Mesenteric fat pad (tissue), 1 donor: Measurements from ENCODE around the gene APOBEC3G. TPM values are rescaled to one million over a fixed set of nuclear protein-coding genes. Genes with fewer than 3 reads are reported as not detected.
"Not testable (repeated sequence)": the region's sequence is repeated elsewhere in the genome, so short reads cannot be mapped to it uniquely, and the experiment has no call there.

Experiments
- DNase-seq: peaks from one replicate; pipeline ENCODE4 v3.0.0-alpha.2; 2020; ENCODE audit warnings: low spot score
- total RNA-seq: library from RNA; stranded (reverse); fragmentation: NEBNext Ultra II Directional; extraction: Animal tissue kit (Norgen Biotek cat#: 25700); gene quantifications from one replicate; pipeline ENCODE4 v1.2.1, GENCODE V29; 2021
- donor health status: DM: yes; HTN: yes; CAD: no.

The APOBEC3G gene
- total RNA-seq, 1 donor from 2014 or later = 6.4 TPM

GRCh38 chr22:39066442-39067276, 10.4 kb upstream of the APOBEC3G start:
- DNase-seq = not testable (repeated sequence)

DNA sequence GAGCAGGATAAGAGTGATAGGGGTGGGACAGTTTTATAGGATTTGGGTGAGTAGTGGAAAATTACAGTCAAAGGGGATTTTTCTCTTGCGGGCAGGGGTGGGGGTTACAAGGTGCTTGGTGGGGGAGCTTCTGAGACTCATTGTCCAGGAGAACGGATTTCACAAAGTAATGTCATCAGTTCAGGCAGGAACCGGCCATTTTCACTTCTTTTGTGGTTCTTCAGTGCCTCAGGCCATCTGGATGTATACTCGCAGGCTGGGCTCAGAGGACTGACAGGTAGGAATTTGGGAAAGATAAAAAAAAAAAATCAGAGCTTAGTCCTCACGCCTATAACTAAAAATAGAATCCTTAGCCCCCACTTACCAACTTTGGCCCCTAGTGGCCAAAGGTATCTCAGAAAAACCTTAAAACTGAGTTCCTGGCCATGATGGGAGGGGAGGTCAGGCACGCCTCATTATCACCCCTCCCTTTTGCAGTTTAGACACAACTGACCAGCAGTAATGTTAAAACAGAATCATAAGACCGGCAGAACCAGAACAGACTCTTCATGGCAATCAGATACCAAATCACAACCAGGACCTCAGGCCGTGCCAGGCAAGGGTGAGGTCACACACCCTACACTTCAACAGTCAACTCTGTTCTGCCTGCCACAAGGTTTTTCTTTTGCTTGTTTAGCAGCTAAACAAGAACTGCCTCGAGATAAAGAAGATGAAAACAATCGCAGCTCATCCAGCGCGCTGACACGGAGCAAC, 8.9 kb upstream of the APOBEC3G start:
- DNase-seq = no peak

DNA sequence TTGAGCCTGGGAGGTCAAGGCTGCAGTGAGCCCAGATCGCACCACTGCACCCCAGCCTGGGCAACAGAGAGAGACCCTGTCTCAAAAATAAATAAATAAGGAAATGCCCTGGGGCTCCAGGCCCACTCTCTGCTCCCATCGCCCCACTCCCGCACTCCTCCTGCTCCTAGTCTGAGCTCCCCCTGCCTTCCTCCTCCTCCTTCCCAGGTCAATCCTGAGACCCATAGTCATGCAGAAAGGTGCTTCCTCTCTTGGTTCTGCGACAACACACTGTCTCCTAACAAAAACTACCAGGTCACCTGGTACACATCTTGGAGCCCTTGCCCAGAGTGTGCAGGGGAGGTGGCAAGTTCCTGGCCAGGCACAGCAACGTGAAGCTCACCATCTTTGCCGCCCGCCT, 6.9 kb upstream of the APOBEC3G start:
- DNase-seq = no peak

GRCh38 chr22:39072581-39072981, 4.5 kb upstream of the APOBEC3G start:
- not testable (repeated sequence) for DNase-seq

DNA sequence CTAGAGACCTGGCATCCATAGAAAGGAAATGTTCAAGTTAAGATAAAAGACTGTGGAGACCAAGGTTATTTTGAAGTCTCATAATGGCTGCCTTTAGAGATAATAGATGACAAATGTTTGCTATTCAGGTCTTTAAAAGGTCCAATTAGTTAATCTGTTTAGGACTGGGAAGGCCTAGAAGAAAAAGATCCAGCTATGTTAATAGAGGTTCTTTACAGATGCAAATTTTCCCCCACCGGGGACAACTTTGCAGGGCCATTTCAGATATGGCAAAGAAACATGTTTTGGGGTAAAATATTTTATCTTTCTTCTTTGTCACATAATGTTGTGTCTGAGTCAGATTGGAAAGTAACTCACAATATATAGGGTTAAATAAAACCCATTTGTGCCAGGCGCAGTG, 3.1 kb upstream of the APOBEC3G start:
- no peak for DNase-seq

DNA sequence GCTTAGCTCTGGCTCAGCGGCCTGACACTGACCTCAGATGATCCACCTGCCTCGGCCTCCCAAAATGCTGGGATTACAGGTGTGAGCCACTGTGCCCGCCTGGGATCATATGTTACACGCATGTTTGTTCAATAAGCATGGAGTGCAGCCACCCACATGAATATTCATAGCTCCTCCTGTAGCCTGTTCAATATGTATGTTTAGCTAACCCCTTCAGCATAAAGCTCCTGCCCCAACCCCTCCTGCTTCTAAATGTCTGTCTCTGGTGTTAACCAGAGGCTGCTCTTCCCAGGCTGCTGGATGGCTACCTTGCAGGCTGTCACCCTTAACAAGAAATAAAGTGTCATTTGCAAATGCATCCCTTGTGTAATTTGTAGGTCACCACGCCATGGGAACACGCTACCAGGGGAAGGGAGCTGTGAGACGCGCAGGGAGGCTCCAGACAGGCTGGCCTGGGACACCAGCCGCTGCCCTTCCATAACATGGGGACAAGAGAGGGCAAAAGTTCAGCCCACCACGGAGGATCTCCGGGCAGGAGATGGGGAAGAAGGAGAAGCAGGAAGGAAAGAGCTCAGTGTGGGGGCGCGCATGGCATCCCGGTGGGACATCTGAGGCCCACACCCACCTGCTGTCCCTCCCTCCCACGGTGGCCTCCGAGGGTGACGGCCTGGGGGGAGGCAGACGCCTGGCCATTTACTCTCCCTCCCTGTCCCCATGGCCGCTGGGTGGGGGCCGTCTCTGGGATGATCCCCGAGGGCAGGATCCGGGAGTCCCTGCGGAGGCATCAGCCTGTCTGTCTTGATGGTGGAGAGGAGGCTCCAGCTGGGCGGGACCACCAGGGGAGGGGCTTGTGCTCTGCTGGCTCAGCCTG, 685 bp upstream of the APOBEC3G start:
- DNase-seq = not testable (repeated sequence)

DNA sequence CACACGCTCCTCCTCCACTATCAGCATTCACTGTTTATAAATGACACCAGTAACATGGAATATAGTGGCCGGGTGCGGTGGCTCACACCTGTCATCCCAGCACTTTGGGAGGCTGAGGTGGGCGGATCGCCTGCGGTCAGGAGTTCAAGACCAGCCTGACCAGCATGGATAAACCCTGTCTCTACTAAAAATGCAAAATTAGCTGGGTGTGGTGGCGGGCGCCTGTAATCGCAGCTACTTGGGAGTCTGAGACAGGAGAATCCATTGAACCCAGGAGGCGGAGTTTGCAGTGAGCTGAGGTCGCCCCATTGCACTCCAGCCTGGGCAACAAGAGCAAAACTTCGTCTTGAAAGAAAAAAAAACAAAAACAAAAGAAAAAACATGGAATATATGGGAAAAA, 837 bp downstream of the APOBEC3G start:
- not testable (repeated sequence) for DNase-seq

DNA sequence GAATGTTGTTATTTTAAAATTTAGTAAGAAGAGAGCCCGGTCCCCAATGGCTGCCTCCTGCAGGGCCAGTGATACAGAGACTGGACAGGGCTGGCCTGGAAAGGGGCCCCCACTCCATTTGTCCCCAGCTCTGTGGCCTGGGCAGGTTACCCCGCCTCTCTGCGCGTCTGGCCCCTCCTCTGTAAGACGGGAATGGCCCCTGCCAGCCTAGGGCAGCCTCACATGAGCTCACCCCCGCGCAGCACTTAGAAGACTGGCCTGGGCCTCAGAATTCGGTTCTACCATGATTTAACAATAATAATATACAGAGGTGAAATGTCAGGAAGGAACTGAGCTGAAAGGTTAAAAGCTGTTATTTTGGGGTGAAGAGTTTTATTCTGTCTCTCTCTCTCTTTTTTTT, 1.3 kb downstream of the APOBEC3G start:
- no peak for DNase-seq

GRCh38 chr22:39079054-39079637, 2.1 kb downstream of the APOBEC3G start:
- not testable (repeated sequence) for DNase-seq

DNA sequence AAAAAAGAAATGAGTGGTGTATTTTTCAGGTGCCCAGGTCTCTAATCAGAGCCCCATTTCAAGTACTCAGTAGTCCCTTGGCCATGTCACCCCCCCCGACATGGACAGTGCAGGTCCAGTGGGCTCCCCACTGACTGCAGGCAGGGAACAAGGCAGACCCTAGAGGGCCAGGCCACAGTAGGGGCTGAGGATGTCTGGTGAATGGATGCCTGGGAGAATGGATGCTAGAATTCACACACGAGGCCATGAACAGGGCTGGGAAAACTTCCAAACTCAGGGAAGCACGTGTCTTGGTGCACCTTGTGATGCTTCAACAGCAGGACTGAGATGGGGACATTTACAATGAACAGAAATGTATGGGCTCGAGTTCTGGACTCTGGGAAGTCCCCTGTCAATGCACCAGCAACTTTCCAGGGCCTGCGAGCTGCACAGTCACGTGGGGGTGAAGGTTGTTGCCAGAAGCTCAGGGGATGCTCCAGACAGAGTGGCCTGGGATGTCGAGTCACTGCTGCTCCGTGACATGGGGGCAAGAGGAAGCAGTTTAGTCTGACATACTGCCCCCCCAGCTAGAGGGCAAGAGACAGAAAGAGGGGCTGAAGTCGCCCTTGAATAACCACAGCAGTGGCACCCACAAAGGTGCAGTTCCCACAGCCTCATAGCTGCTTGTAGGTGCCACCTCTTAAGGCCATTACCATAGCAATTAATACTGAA, 3.1 kb downstream of the APOBEC3G start:
- DNase-seq = no peak

- no peak for DNase-seq
Observed at GRCh38 chr22:39081016-39081415, 3.9 kb downstream of the APOBEC3G start.

DNA sequence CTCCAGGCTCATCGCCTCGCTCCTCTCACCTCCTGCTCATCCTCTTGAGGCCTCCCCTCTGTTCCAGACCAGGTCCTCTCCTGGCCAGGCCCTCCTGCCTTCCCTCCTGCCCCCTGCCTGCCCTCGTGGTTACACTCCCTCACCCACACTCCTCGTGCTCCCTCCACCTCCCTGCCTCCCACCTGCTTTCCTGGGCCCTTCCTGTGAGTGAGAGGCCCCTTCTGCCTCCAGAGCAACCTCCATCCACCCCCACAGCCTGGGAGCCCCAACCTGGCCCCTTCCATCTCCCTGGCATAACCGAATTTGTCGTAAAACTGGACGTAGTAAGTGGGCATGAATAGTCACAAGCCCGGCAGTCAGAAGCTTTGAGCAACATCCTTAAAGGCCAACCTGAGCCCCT, 4.5 kb downstream of the APOBEC3G start:
- no peak for DNase-seq

- no peak for DNase-seq
Observed at GRCh38 chr22:39083212-39084165, 6.4 kb downstream of the APOBEC3G start.

GRCh38 chr22:39084666-39085065, 7.6 kb downstream of the APOBEC3G start:
- no peak for DNase-seq

GRCh38 chr22:39087098-39087497, 10.0 kb downstream of the APOBEC3G start:
- DNase-seq = no peak

DNA sequence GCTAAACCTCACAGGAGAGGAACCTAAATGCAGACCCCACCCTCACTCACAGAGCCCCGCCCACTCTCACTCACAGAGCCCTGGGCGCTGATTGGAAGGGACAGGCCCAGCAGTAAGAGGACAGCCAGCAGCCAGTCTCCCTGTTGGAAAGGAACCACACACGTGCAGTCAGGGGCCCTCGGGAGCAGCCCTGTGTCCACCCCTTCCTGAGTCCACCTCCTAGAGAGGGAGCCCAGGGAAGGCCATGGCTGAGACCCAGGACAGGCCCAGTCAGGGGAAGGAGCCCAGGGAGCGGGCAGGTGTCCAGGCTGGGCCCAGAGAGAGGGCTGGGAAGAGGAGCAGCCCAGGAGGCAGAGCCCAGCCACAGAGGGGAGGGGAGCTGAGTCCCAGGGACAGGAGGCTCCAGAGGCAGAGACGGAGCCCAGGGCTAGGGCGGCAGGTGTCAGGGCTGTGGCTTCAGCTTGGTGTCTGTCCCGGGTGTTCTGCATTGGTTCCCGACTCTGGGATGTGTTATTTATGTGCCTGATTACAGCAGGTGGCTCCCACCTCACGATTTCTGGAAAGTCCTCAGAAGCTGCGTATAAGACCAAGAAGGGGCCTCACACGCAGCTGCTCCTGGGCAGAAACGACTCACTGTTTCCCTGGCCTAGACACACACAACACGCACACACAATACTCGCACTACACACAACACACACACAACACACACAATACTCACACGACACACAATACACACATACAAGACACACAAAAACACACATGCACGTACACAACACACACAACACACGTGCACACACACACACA, 11.0 kb downstream of the APOBEC3G start:
- no peak for DNase-seq

DNA sequence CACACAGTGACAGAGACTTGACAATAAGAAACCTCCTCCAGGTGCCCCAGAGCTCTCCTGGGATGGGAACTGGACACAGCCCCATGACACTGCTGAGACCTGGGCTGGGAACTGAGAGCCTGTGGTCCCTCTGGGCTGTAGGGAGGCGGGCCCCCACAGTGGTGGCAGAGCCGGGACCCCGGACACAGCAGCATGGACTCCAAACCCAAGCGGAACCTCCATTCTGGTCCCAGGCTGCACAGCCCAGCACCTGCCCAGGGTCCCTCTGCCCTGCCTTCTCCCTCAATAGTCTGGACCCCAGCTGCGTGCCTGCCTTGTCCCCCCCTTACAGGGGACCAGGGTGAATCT, 11.6 kb downstream of the APOBEC3G start:
- no peak for DNase-seq

GRCh38 chr22:39089928-39090327, 12.9 kb downstream of the APOBEC3G start:
- DNase-seq = no peak
